Activated naive CD4-positive, alpha-beta T cell treated with anti-CD3 and anti-CD28 coated beads, Interleukin-2, amount 10 ng/mL, durations not matched to agents 7 days and 5 days (primary cell): Measurements from ENCODE around the gene NT5DC2.

ENCODE experiments used
- CTCF ChIA-PET: fragments of 350-600 bp; sonication (Branson Sonifier 250); formaldehyde crosslinking; loops from one replicate; lab custom pipeline; 2021; ENCODE audit warnings: antibody characterized with exemption; lab: Charles Lee
- DNase-seq: peaks from one replicate; pipeline ENCODE4 v3.0.0-alpha.2; 2020
- H3K27ac Mint-ChIP-seq: one replicate; pipeline ENCODE4 v1.8.0; 2021; ENCODE audit warnings: mild to moderate bottlenecking, moderate library complexity, mixed read lengths
- H3K27me3 Mint-ChIP-seq: one replicate; pipeline ENCODE4 v1.8.0; 2021; ENCODE audit warnings: mild to moderate bottlenecking, mixed read lengths
- H3K36me3 Mint-ChIP-seq: one replicate; pipeline ENCODE4 v1.8.0; 2021; ENCODE audit warnings: mixed read lengths
- H3K4me1 Mint-ChIP-seq: one replicate; pipeline ENCODE4 v1.8.0; 2021; ENCODE audit warnings: mixed read lengths
- H3K4me3 Mint-ChIP-seq: one replicate; pipeline ENCODE4 v1.8.0; 2021; ENCODE audit warnings: mild to moderate bottlenecking, moderate library complexity, mixed read lengths
- H3K9me3 Mint-ChIP-seq: one replicate; pipeline ENCODE4 v1.8.0; 2021; ENCODE audit warnings: mixed read lengths

NT5DC2 gene

DNA sequence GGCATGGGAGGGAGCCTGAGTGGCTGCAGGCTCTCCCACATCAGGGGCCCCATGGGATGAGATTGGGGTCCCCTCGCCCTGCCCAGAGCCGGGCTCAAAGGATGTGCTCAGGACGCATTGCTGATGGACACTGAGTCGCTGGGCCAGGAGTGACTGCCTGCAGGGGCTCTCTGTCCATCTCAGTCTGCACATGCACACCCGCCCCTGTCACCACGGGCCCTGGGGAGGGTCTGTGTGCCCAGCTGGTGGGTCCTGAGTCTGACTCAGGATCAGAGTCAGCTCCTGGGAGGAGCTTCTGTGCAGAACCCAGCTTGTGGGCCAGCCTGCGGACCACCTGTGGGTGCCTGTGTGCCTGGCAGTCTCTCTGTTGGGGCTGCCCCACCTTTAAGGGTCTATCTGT, 20.4 kb downstream of the NT5DC2 start:
- Mint-ChIP-seq H3K27me3 (peaks cover 9% of the 10 kb centered on the region), H3K27ac (no peak overlapping the region), H3K36me3 (no peaks in the 10 kb centered on the region), H3K9me3 (no peaks in the 10 kb centered on the region), H3K4me1 (no peaks in the 10 kb centered on the region), H3K4me3 (no peak overlapping the region)
- no peak for DNase-seq
- CTCF ChIA-PET: no interaction called here

DNA sequence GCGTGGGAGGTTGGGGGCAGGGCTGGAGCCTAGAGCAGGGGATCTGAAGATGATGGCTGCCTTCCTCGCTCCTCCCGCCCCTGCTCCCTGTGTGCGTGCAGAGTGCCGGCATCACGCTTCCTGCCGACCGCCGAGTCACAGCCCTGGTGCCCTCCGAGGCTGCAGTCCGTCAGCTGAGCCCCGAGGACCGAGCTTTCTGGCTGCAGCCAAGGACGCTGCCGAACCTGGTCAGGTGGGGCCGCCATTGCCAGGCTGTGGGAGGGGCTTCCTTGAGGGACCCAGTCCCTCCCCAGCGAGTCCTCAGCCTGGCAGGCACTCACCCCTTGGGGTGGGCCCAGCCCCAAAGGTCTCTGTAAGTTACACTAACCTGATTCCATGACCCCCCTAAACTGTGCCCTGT, 20.9 kb downstream of the NT5DC2 start:
- Mint-ChIP-seq H3K27me3 (peaks cover 9% of the 10 kb centered on the region), H3K27ac (no peak overlapping the region), H3K9me3 (no peaks in the 10 kb centered on the region), H3K36me3 (no peaks in the 10 kb centered on the region), H3K4me3 (no peak overlapping the region), H3K4me1 (no peaks in the 10 kb centered on the region)
- DNase-seq: no peak
- CTCF ChIA-PET: no interaction called here

DNA sequence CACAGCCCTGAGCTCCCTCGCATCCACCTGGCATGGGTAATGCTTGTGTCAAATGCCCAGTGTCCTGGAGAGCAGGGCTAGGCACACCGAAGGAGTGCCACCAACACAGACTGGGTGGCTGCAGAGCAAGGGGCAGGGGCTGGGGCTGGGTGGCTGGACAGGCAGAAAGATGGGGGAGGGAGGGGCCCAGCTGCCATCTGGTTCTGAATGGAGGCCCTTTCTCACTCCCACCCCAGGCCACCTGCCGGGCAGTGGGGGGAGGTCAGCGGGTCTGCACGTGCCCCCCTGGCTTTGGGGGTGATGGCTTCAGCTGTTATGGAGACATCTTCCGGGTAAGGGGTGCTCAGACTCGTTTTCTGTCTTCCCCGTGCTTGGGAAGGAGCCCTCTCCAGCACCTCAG, 21.6 kb downstream of the NT5DC2 start:
- CTCF ChIA-PET: interaction anchor here (0.9 to 1.1 kb wide), 2 partner anchors 17 to 66 kb away, joined by 3 read pairs; no protein-coding TSS in a partner anchor

DNA sequence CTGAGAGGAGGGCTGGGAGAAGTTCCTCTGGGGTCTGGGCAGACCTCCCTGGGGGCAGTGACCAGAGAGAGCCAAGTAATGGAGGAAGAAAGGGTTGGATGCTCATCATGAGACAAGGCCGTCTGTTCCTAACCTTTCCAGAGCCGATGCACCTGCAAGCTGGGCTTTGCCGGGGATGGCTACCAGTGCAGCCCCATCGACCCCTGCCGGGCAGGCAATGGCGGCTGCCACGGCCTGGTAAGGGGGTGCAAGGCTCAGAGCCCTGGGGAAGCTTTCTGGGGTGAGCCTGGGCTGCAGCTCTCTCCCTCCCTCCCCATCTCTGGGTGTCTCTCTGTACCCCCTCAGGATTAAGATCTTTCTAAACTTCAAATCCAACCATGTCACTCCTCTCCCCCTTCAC, 22.1 kb downstream of the NT5DC2 start:
- CTCF ChIA-PET: interaction anchor here (0.9 to 1.1 kb wide), 2 partner anchors 18 to 65 kb away, joined by 3 read pairs; no protein-coding TSS in a partner anchor

More for the DNA sequence above, 21.6 kb downstream of the NT5DC2 start:
- no peak for DNase-seq
- no peaks in the 10 kb centered on the region for H3K9me3 Mint-ChIP-seq
- H3K36me3 Mint-ChIP-seq: no peaks in the 10 kb centered on the region
- H3K27me3 Mint-ChIP-seq: peaks cover 13% of the 10 kb centered on the region
- H3K4me1 Mint-ChIP-seq: no peaks in the 10 kb centered on the region
- no peak overlapping the region for H3K27ac Mint-ChIP-seq
- no peak overlapping the region for H3K4me3 Mint-ChIP-seq

DNA sequence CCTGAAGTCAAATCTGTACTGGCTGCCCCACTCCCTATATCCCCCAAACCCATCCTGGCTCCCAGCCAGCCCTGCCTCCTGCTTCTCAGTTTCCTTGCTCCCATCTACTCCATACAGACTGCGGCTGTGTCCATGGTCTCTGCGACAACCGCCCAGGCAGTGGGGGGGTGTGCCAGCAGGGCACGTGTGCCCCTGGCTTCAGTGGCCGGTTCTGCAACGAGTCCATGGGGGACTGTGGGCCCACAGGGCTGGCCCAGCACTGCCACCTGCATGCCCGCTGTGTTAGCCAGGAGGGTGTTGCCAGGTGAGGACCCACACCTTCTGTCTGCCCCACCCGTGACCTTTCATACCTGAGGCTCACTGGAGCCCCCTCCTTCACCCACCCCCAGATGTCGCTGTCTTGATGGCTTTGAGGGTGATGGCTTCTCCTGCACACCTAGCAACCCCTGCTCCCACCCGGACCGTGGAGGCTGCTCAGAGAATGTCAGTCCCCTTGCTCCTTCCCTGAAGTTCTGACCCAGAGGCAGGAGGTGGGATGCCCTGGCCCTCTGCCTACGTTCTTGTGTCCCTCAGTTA, 23.8 kb downstream of the NT5DC2 start:
- Mint-ChIP-seq H3K4me1 (no peaks in the 10 kb centered on the region), H3K27ac (no peak overlapping the region), H3K4me3 (no peak overlapping the region), H3K9me3 (no peaks in the 10 kb centered on the region), H3K36me3 (no peaks in the 10 kb centered on the region), H3K27me3 (peaks cover 8% of the 10 kb centered on the region)
- DNase-seq: no peak
- CTCF ChIA-PET: no interaction called here

More for the DNA sequence above, 22.1 kb downstream of the NT5DC2 start:
- Mint-ChIP-seq H3K36me3 (no peaks in the 10 kb centered on the region), H3K4me1 (no peaks in the 10 kb centered on the region), H3K9me3 (no peaks in the 10 kb centered on the region), H3K27me3 (peaks cover 14% of the 10 kb centered on the region), H3K4me3 (no peak overlapping the region), H3K27ac (no peak overlapping the region)
- DNase-seq: no peak

DNA sequence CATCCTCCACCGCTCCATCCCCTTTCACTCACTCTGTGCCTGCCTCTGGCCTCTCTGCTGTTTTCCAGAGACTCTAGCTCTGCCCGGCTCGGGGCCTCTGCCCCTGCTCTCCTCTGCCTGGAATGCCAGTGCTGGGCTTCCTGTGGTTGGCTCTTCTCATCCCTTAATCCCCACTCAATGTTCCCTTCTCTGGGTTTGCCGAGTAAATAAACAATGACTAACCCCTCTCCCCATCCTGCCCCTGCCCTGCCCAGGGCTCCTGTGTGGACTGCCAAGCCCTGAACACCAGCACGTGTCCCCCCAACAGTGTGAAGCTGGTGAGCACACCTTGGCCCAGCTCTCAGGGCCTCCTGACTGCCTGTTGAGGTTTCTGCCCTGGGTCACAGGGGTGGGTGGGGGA, 26.3 kb downstream of the NT5DC2 start:
- DNase-seq: no peak
- no peak overlapping the region for H3K4me3 Mint-ChIP-seq
- no peaks in the 10 kb centered on the region for H3K36me3 Mint-ChIP-seq
- no peak overlapping the region for H3K27ac Mint-ChIP-seq
- no peaks in the 10 kb centered on the region for H3K9me3 Mint-ChIP-seq
- H3K27me3 Mint-ChIP-seq: peaks cover 8% of the 10 kb centered on the region
- CTCF ChIA-PET: no interaction called here
- no peaks in the 10 kb centered on the region for H3K4me1 Mint-ChIP-seq

DNA sequence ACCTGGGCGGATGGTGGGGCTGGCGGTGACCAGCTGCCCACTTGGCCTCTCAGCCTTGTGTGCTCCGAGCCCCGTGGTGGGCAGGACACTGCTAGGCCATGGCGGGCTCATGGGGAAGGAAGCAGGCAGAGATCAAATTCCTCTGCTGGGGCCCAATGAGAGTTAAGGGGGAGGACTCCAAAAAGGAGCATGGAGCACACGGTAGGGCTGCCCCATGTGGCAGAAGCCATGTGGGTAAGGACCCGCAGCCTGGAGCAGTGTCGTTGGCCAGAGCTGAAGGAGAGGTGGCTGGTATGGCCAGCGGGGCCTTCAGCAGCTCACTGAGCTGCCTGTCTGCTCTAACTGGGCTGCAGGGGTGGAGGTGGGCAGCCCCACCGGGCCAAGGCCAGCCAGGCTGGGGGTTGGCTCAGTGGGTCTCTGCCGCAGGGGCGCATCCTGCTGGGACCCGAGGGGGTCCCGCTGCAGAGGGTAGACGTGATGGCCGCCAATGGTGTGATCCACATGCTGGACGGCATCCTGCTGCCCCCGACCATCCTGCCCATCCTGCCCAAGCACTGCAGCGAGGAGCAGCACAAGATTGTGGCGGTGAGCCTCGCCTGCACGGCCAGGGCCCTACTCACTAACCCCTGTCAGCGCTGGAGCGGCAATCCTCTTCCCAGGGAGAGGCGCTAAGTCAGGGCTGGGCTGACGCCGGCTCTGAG, 27.2 kb downstream of the NT5DC2 start:
- H3K4me3 Mint-ChIP-seq: no peak overlapping the region
- CTCF ChIA-PET: no interaction called here
- no peak for DNase-seq
- H3K9me3 Mint-ChIP-seq: no peaks in the 10 kb centered on the region
- H3K4me1 Mint-ChIP-seq: no peaks in the 10 kb centered on the region
- peaks cover 4% of the 10 kb centered on the region for H3K27me3 Mint-ChIP-seq
- H3K27ac Mint-ChIP-seq: no peak overlapping the region
- no peaks in the 10 kb centered on the region for H3K36me3 Mint-ChIP-seq

DNA sequence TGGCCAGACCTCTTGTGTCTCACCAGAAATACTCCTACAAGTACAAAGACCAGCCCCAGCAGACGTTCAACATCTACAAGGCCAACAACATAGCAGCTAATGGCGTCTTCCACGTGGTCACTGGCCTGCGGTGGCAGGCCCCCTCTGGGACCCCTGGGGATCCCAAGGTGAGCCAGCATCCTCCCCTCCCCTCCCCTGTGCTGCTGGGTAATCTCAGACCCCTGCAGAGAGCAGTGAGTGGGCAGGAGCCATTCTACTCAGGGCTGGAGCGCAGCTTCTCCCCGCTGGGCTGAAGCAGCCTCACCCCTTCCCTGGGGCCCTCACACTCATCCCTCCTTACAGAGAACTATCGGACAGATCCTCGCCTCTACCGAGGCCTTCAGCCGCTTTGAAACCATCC, 28.7 kb downstream of the NT5DC2 start:
- H3K4me3 Mint-ChIP-seq: no peak overlapping the region
- H3K36me3 Mint-ChIP-seq: no peaks in the 10 kb centered on the region
- H3K27ac Mint-ChIP-seq: no peak overlapping the region
- no peak for DNase-seq
- no peaks in the 10 kb centered on the region for H3K9me3 Mint-ChIP-seq
- no peaks in the 10 kb centered on the region for H3K4me1 Mint-ChIP-seq
- H3K27me3 Mint-ChIP-seq: peaks cover 4% of the 10 kb centered on the region
- CTCF ChIA-PET: no interaction called here

DNA sequence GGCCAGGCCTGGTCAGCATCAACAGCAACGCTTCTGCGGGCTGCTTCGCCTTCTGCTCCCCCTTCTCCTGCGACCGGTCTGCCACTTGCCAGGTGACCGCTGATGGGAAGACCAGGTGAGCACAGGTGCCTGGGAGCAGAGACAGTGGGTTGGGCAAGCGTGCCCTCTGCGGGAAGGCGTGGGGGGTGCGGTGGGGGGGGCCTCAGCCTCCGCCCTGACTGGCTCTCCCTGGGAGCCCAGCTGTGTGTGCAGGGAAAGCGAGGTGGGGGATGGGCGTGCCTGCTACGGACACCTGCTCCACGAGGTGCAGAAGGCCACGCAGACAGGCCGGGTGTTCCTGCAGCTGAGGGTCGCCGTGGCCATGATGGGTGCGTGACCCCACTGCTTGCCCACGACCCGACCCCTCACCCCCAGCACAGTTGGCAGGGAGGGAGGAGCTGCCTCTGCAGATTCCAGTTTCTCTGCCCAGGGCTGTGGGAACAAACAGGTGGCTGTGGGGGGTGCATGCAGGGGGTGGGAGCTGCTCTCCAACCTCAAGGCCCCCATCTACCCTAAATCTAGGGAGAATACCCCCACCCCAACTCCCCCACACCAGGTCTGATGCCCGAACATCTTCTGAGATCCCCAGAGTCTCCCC, 29.8 kb downstream of the NT5DC2 start:
- CTCF ChIA-PET: no interaction called here
- no peak overlapping the region for H3K4me3 Mint-ChIP-seq
- DNase-seq: no peak
- H3K27ac Mint-ChIP-seq: no peak overlapping the region
- H3K36me3 Mint-ChIP-seq: no peaks in the 10 kb centered on the region
- H3K27me3 Mint-ChIP-seq: peaks cover 10% of the 10 kb centered on the region
- no peaks in the 10 kb centered on the region for H3K4me1 Mint-ChIP-seq
- no peaks in the 10 kb centered on the region for H3K9me3 Mint-ChIP-seq

DNA sequence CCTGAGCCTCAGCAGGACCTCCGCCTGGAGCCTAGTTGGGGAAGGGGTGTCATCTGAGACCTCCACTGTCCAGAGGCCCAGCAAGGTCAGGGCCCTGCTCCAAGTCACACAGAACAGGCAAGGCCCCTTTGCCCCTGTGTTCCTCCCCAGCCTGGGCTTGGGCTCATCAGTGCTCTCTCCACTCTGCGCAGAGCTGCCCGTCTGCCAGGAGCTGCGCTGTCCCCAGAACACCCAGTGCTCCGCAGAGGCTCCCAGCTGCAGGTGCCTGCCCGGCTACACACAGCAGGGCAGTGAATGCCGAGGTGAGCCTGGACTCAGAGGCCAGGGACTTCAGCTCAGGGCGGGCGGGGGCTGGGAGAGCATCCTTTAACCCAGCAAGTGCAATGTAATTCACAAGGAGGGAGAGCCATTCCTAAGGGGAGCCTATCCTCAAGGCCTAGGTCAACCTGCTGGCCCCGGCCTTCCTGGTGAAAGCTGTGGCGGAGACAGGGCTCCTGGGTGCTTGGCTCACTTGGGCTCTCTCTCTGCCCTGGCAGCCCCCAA, 30.8 kb downstream of the NT5DC2 start:
- Mint-ChIP-seq H3K36me3 (no peaks in the 10 kb centered on the region), H3K27ac (no peak overlapping the region), H3K9me3 (no peaks in the 10 kb centered on the region), H3K4me3 (no peak overlapping the region), H3K27me3 (peaks cover 21% of the 10 kb centered on the region), H3K4me1 (no peaks in the 10 kb centered on the region)
- CTCF ChIA-PET: no interaction called here
- no peak for DNase-seq

DNA sequence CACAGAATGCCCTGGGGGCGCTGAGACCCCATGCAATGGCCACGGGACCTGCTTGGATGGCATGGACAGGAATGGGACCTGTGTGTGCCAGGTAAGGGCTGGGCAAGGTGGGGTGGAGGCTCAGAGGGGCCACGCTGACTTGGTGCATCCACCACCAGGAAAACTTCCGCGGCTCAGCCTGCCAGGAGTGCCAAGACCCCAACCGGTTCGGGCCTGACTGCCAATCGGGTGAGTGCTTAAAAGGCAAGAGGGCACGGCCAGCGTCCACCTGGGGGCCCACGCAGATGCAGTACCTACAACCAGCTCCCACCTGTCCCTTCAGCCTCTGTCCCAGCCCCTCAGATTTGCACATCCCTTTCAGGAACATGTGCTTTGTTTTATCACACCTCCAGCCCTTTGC, 31.7 kb downstream of the NT5DC2 start:
- H3K9me3 Mint-ChIP-seq: no peaks in the 10 kb centered on the region
- H3K4me1 Mint-ChIP-seq: no peaks in the 10 kb centered on the region
- H3K27ac Mint-ChIP-seq: no peak overlapping the region
- no peak overlapping the region for H3K4me3 Mint-ChIP-seq
- DNase-seq: no peak
- H3K27me3 Mint-ChIP-seq: peaks cover 24% of the 10 kb centered on the region
- no peaks in the 10 kb centered on the region for H3K36me3 Mint-ChIP-seq
- CTCF ChIA-PET: no interaction called here

DNA sequence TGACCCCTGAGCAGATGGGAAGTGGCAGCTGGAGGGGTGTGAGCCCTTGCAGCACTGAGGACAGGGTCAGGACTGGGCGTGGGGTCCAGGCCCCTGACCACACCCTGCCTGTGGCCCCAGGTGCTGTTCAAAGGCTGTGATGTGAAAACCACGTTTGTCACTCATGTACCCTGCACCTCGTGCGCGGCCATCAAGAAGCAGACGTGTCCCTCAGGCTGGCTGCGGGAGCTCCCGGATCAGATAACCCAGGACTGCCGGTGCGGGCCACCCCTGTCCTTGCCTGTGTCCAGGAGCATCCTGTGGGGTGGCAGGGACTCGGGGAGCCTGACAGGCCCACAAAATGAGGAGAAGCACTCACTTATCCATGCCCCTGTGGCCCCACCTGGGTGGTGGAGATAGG, 32.6 kb downstream of the NT5DC2 start:
- CTCF ChIA-PET: no interaction called here
- DNase-seq: no peak
- Mint-ChIP-seq H3K27me3 (peaks cover 26% of the 10 kb centered on the region), H3K36me3 (no peaks in the 10 kb centered on the region), H3K9me3 (no peaks in the 10 kb centered on the region), H3K27ac (no peak overlapping the region), H3K4me3 (no peak overlapping the region), H3K4me1 (no peaks in the 10 kb centered on the region)

DNA sequence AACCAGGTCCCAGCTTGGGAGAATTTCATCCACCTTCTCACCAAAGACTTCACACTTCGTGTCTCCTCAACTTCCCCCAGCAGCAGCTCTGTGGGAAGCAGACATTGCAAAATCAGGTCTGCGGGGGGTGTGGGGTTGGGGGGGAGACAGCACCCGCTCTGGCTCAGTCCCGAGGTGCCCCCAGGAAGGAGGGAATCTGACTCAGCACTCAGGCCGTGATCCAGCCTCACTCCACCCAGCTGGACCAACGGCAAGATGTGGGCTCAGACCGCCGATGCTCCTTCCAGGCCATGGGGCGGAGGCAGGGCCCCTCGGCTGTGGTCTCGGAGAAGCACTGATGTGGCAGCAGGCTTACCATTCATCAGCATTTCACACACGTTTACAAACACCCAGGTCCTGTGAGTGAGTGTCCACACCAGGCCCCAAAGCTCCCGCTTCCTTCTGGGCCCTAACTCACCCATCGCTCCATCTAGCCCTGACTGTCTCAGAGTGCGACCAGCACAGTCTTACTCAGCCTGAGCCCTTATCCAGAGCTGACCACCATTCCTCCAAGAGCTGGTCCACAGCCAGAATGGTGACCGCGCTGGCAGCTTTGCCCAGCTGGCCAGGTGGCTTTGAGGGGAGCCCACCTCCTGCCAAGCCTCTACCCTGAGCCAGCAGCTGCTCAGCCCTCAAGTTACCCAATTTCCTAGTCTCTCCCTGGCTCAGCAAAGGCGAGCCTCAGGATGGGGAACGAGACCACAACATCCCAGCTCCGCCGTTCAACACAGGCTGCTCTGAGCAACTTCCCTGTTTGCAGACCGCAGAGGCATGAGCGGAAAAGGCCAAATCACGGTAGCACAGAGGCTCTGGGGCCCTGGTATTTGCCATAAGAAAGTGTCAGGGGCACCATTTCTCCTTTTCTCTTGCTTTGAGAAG, 35.3 kb downstream of the NT5DC2 start:
- Mint-ChIP-seq H3K4me3 (no peak overlapping the region), H3K36me3 (no peaks in the 10 kb centered on the region), H3K27ac (no peak overlapping the region)

More for the DNA sequence above, 35.3 kb downstream of the NT5DC2 start:
- no peaks in the 10 kb centered on the region for H3K9me3 Mint-ChIP-seq
- CTCF ChIA-PET: interaction anchor here (1.3 kb wide), 1 partner anchor 16 kb away, joined by 3 read pairs; no protein-coding TSS in a partner anchor
- peaks cover 33% of the 10 kb centered on the region for H3K27me3 Mint-ChIP-seq
- DNase-seq: no peak
- H3K4me1 Mint-ChIP-seq: peaks cover 3% of the 10 kb centered on the region
